G401 (cell line): Measurements from ENCODE around the gene ZNF629. TPM values are rescaled to one million over a fixed set of nuclear protein-coding genes. Genes with fewer than 3 reads are reported as not detected.

Source experiments
- DNase-seq: peaks from one replicate; pipeline ENCODE4 v3.0.0-alpha.2; 2015; ENCODE audit warnings: low spot score
- in situ Hi-C: cut with HindIII; loops from 2 replicates; pipeline ENCODE4 v1.10.0; 2016; ENCODE audit warnings: low sequenced_read_pairs, mixed read lengths
- total RNA-seq: library from RNA; depleted of rRNA; stranded (reverse); fragments of >200 nt; shearing (Covaris generic); gene quantifications from 2 replicates; pipeline ENCODE4 v1.2.3, GENCODE V29; 2014

ZNF629 gene
- total RNA-seq, 1 experiment from 2014 or later, result 27.6 TPM

DNA sequence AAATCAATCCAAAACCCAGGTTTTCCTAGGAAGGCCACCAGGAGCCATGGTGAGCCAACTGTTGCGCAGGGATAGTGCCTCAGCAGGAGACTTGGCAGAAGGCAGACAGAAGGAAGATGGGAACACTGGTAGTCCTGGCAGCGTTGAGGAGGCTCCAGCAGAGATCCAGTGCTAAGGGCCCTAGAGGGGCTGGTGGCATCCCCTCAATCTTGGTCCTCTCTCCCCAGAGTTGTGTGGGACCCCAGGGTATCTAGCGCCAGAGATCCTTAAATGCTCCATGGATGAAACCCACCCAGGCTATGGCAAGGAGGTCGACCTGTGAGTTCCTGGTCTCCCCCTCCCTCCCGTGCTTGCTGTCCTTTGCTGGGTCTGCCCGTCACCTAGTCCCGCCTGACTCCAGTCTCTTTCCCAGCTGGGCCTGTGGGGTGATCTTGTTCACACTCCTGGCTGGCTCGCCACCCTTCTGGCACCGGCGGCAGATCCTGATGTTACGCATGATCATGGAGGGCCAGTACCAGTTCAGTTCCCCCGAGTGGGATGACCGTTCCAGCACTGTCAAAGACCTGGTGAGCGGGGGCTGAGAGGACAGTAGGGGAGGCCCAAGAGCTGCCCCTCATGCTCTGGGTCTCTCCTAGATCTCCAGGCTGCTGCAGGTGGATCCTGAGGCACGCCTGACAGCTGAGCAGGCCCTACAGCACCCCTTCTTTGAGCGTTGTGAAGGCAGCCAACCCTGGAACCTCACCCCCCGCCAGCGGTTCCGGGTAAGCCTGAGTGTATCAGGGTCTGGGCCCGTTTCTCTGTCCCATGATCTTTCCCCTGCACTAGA, 30.8 kb downstream of the ZNF629 start:
- in situ Hi-C loops, result loop anchor here (10.0 kb wide), 1 partner anchor 149 kb away; no protein-coding TSS in a partner anchor
- no peak for DNase-seq

DNA sequence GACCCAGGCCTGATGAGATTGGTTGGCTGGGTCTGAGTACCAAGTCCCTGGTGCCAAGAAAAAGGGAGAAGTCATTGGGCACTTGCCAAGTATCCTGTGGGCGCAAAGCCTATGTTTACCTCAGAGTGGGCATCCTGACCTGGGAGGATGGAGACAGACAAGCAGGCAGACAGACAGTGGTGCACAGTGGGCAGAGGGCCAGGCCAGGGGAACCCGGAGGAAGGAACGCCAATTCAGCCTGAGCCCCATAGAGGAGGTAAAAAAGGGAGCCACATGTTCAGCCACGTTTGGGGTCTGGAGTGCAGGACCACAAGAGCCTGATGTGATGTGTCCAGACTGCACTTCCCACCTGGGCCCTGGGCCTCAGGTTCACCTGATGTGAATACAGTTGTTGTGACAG, 33.4 kb downstream of the ZNF629 start:
- DNase-seq, result no peak
- in situ Hi-C loops, result loop anchor here (10.0 kb wide), 1 partner anchor 151 kb away; no protein-coding TSS in a partner anchor

DNA sequence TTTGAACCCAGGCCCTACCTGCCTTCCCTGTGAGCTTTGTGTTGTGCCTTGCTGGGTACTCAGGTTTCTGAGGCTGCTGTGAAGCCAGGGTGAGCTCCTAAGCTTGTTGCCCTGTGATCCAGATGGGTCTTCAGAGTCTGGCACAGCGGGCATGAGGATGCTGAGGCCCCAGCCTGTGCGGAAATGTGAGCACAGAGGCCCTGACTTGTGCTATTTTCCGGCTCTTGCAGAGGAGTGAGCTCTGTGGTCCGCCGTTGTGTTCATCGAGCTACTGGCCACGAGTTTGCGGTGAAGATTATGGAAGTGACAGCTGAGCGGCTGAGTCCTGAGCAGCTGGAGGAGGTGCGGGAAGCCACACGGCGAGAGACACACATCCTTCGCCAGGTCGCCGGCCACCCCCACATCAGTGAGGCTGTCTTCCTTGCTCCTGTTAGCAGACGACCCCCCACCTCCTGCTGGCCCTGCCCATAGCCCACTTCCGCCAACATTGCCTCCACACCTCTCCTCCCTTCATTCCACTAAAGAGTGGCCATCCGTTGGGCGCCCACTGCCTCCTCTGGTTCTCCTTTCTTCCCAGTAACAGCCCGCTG, 36.0 kb downstream of the ZNF629 start:
- in situ Hi-C loops, result loop anchor here (10.0 kb wide), 1 partner anchor 154 kb away; no protein-coding TSS in a partner anchor

GRCh38 chr16:30750201-30750600, 36.8 kb downstream of the ZNF629 start:
- in situ Hi-C loops, result loop anchor here (10.0 kb wide), 1 partner anchor 155 kb away; no protein-coding TSS in a partner anchor
- no peak for DNase-seq

More for the DNA sequence above, 36.0 kb downstream of the ZNF629 start:
- no peak for DNase-seq

DNA sequence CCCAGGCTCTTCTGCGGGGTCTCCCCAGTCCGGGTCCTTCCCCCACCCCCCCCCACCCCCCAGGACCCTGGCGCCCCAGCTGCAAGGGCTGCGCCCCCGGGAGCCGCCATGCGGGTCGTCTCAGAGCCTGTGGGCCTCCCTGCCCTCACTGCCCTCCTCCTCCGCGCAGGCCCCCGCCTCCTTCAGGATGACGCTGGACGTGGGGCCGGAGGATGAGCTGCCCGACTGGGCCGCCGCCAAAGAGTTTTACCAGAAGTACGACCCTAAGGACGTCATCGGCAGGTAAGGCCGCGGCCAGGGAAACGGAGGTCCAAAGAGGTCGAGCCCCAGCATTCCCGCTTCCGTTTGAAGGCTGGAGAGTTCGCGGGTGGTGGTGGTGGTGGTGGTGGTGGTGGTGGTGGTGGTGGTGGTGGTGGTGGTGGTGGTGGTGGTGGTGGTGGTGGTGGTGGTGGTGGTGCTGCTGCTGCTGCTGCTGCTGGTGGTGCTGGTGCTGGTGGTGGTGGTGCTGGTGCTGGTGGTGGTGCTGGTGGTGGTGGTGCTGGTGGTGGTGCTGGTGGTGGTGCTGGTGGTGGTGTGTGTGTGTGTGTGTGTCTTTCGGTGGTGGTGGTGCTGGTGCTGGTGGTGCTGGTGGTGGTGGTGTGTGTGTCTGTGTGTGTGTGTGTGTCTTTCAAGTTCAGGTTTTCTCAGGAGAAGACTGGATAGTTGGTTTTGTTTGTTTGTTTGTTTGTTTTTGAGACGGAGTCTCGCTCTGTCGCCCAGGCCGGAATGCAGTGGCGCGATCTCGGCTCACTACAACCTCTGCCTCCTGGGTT, 38.2 kb downstream of the ZNF629 start:
- DNase-seq, result peak; percentile 25
- in situ Hi-C loops, result no loop called here

DNA sequence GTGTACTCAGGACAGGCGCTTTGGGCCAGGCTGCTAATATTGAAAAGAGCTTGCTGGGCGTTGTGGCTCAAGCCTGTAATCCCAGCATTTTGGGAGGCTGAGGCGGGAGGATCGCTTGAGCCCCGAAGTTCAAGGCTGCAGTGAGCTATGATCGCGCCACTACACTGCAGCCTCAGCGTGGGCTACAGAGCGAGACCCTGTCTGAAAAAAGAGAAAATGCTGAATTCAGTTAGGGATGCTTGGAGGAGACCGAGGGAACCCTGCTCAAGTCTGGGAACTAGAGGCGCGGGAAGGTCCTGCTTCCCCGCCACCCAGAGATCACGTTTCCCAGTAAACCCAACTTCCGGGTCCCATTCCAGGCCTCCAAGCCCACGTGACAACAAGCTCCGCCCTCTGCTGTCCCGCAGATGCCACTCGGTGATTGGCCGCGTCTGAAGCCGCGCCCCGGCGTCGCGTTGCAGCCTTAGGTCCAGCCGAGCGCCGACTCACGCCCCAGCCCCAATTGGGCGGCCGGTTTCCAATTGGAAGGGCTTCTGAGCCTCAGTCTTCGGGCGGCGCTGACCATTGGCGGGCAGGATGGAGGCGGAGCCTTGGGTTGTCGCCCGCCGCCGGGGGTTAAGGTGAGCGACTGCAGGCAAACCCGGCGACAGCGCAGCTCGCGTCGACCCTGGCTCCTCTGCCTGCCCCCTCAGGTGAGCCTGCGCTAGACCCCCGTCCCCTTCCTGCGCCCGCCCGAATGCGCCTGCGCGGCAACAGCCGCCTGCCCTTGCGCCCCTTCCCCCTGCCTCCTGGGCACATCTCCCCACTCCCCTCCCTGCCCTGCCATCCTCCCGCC, 39.0 kb downstream of the ZNF629 start, which contains the start of gene PHKG2:
Gene PHKG2, plus strand, starts transcription at position 627 of the 835 bp plus-strand sequence. CDS start 396 bp downstream, outside the sequence.
- in situ Hi-C loops, result no loop called here
- DNase-seq, result peak; percentile 100

DNA sequence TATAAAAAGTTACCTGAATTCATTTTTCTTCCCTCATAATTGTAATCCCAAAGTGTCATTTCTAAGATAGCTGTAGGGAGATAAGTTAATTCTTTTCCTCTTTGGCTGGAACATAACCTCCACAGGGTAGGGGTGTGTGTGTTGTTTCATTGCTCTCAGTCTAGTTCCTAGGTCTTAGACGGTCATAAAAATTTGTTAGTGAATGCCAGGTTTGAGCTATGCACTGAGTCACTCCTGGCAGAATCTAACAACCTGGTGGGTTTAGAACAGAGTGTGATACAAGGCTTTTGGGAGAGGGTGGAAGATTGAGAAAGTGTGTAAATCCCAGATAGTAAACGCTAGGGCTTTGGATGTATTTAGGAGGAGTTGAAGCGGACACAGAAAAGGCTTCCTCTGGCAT, 39.7 kb downstream of the ZNF629 start:
- DNase-seq, result no peak
- in situ Hi-C loops, result no loop called here

GRCh38 chr16:30746638-30747175, 40.3 kb downstream of the ZNF629 start:
- in situ Hi-C loops, result no loop called here
- no peak for DNase-seq

GRCh38 chr16:30745082-30745481, 41.9 kb downstream of the ZNF629 start:
- DNase-seq, result no peak
- in situ Hi-C loops, result no loop called here

DNA sequence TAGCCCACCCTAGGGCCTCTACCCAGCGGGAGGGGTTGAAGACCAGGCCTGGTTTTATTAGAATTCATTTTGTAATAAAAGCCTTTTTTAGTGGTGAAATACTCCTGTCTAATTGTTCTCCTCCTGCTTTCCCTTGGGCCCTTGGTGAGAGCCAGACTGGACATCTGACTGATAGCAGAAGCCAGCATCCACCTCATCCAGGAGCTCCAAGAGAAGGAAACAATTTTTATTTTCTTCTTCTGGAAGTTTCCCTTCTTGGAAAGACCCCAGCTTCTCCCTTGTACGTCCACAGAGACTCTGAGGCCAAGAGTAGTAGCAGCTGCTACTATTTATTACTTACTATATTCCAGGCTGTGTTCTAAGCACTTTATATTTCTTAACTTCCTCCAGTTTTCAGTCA, 42.8 kb downstream of the ZNF629 start:
- in situ Hi-C loops, result no loop called here
- no peak for DNase-seq

DNA sequence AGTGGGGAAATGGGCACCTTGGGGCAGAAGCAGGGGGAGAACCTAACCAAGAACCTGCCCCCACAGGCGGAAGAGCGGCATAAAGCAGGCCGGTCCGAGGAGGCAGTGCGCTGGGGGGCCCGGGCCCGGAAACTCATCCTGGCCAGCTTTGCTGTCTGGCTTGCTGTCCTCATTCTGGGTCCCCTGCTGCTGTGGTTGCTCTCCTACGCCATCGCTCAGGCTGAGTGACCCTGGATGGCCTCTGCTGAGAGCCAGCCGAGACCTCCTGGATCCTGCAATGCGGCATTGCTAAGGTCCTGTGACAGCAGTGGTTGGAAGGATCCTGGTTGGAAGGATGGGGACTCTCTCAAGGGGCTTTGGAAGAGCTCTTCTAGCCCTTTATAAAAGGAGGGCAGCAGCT, 43.3 kb downstream of the ZNF629 start:
- in situ Hi-C loops, result no loop called here
- DNase-seq, result no peak

DNA sequence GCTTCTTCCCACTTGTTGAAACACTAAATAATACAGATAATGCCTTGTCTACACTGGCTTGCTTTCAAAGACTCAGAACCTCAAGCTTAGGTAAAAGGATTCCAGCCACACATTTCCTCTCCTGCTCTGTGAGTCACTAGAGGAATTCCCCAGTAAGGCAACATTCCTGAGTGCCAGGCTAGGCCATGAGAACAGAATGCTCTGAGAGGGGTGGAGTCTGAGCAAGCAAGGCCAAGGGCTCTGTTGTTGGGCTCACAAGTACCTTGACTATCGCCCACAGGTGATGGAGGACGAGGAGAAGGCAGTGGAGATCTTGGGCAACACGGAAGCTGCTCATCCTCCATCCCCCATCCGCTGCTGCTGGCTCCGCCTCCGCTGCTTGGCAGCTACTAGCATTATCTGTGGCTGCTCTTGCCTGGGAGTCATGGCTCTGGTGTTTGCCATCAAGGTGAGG, 45.5 kb downstream of the ZNF629 start:
- no peak for DNase-seq
- in situ Hi-C loops, result no loop called here

DNA sequence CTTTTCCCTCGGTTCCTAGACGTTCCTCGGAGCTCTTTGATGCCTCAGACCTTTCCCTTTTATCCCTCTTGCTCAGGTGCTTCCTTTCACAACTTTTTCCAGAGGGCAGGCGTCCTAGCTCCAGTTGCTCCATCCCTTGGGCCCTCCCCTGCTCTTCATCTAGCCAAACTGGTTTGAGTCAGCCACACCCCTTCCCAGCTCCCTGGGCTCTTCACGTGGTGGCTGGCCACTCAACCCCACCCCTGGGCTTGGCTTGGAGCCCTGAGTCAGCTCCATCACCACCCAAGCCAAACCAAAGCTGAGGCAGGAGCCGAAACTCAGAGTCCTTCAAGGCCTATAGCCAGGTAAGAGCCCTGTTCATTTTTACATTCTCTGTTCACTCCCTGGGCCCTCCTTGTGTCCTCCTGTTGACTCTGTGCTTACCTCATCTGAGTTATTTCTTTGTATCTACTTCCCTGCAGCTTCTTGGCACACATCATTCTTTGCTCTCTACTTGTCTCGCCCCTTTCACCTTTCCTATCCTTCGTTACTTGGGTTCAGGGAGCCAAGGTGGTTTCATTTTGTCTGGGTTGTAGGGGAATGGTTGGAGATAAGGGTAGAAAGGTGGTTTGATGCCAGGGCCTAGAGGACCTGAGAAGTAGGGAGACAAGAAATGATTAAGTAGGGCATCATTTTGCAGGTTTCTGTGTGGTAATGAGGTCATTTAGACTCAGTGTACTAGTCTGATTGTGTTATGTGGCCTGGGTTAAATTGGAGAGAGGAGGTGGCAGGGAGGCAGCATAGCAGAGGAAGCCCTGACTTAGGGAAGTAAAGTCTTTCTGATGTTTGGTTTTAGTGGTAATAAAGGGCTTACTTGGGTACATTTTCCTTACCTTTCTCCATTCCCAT, 46.4 kb downstream of the ZNF629 start:
- in situ Hi-C loops, result no loop called here
- DNase-seq, result no peak

- in situ Hi-C loops, result no loop called here
- DNase-seq, result no peak
Observed at GRCh38 chr16:30738984-30739951, 47.7 kb downstream of the ZNF629 start.

DNA sequence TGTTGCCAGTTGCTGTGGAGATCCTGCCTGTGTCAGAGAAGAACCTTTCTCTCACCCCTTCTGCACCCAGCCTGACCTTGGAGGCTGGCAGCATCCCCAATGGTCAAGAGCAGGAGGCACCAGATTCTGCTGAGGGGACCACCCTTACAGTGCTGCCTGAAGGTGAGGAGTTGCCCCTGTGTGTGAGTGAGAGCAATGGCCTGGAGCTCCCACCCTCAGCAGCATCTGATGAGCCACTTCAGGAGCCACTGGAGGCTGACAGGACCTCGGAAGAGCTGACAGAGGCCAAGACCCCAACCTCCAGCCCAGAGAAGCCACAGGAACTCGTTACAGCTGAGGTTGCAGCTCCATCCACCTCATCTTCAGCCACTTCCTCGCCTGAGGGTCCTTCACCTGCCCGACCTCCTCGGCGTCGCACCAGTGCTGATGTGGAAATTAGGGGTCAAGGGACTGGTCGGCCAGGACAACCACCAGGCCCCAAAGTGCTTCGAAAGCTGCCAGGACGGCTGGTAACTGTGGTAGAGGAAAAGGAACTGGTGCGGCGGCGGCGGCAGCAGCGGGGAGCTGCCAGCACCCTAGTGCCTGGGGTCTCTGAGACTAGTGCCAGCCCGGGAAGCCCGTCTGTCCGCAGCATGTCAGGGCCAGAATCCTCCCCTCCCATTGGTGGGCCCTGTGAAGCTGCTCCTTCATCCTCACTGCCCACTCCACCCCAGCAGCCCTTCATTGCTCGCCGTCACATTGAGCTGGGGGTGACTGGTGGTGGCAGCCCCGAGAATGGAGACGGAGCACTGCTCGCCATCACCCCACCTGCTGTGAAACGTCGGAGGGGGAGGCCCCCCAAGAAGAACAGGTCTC, 49.0 kb downstream of the ZNF629 start:
- in situ Hi-C loops, result no loop called here
- no peak for DNase-seq
